Esophagus squamous epithelium (tissue), 4 donors: ENCODE data around the gene SPSB4.

Experiments used
- CTCF ChIP-seq, 6 experiments: fragments of 450-650 bp in 4 of 6; fragments of 200-600 bp in 2 of 6; sonication (generic) in 2 of 6; IDR thresholded peaks; one replicate each; pipeline ENCODE4 v1.5.1; 2016 to 2019; ENCODE audit warnings: antibody characterized with exemption in 6 of 6, mild to moderate bottlenecking in 4 of 6, moderate library complexity in 4 of 6
- POLR2A ChIP-seq, 4 donors: fragments of 450-650 bp; IDR thresholded peaks; one replicate each; pipeline ENCODE4 v1.6.1; 2017; ENCODE audit warnings: antibody characterized with exemption in 4 of 4, mild to moderate bottlenecking in 4 of 4, moderate library complexity in 3 of 4

- TF ChIP-seq CTCF (IDR thresholded peaks at IDR 0.05) (no peak), POLR2A (IDR thresholded peaks at IDR 0.05) (no peak)
Observed at GRCh38 chr3:141059816-141060215, 8.7 kb downstream of the SPSB4 start.
